Measurements from ENCODE around the gene ZNF200. TPM values are rescaled to one million over a fixed set of nuclear protein-coding genes. Genes with fewer than 3 reads are reported as not detected.

Gene ZNF200
- total RNA-seq, 4 donors from 2014 or later = 4.9 to 13.0 (median 7.4) TPM

DNA sequence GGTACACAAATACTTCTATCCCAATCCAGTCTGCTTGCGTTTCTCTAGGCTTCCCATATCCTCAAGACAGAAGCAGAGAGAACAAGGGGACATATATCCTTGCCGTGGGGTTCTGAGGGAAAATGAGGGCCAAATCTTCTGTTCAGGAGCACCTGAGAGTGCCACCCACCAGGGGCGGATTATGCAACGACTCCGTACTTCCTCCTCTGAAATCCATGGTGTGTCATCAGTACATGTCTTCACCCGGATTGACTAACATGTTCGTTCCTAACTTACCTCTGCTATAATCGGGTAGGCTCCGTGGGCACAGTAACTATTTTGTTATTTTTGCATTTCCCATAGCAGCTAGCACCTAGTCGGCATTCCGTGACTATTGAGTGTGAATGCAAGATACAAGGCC is 7.8 kb upstream of the ZNF200 start:
- H3K27me3 ChIP-seq = no peaks in the 10 kb centered on the region
- in situ Hi-C loops (cut with MboI; ENCODE audit: low pct_ligation_motif_present in 1 of 4, low pct_unique_long_range_greater_than_20kb in 1 of 4, low sequenced_read_pairs in 3 of 4) = no loop called here
- WGBS, 2 donors (ENCODE audit: low coverage in 1 of 2) = 78 to 79% methylated on average over 9 to 11 of the region's 11 CpGs
- H3K36me3 ChIP-seq = no peaks in the 10 kb centered on the region
- intact Hi-C loops (cut with DNase I; ENCODE audit: low total_unique reads) = no loop called here
- TF ChIP-seq, protein P1, sequence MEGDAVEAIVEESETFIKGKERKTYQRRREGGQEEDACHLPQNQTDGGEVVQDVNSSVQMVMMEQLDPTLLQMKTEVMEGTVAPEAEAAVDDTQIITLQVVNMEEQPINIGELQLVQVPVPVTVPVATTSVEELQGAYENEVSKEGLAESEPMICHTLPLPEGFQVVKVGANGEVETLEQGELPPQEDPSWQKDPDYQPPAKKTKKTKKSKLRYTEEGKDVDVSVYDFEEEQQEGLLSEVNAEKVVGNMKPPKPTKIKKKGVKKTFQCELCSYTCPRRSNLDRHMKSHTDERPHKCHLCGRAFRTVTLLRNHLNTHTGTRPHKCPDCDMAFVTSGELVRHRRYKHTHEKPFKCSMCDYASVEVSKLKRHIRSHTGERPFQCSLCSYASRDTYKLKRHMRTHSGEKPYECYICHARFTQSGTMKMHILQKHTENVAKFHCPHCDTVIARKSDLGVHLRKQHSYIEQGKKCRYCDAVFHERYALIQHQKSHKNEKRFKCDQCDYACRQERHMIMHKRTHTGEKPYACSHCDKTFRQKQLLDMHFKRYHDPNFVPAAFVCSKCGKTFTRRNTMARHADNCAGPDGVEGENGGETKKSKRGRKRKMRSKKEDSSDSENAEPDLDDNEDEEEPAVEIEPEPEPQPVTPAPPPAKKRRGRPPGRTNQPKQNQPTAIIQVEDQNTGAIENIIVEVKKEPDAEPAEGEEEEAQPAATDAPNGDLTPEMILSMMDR (IDR thresholded peaks at IDR 0.05) = no peak
- no peak for TF ChIP-seq POLR2A (IDR thresholded peaks at IDR 0.05)
- no peak for TF ChIP-seq POLR2AphosphoS5 (IDR thresholded peaks at IDR 0.05)
- no peak for TF ChIP-seq EP300 (IDR thresholded peaks at IDR 0.05; ENCODE audit: low read depth)
- H3K4me1 ChIP-seq = no peaks in the 10 kb centered on the region
- no peaks in the 10 kb centered on the region for H3K9me3 ChIP-seq
- H3K27ac ChIP-seq = no peak overlapping the region
- DNase-seq = no peak
- no peak overlapping the region for H3K4me3 ChIP-seq

DNA sequence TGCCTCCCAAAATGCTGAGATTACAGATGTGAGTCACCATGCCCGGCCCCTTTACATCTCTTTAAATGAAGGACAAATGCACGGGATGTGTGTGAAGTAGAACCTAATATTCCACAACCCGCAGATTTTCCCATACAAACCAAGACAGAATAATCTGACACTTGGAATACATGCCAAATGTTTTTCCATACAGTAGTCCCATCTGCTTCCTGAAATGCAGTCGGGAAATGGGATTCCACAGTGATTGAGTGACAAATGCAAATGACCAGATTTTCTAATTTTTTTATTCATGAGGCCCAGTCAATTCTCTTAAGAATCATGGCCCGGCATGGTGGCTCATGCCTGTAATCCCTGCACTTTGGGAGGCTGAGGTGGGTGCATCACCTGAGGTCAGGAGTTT is 6.8 kb upstream of the ZNF200 start:
- Histone ChIP-seq H3K36me3 (no peaks in the 10 kb centered on the region), H3K27ac (no peak overlapping the region), H3K4me3 (no peak overlapping the region), H3K4me1 (no peaks in the 10 kb centered on the region), H3K27me3 (no peaks in the 10 kb centered on the region), H3K9me3 (no peaks in the 10 kb centered on the region)
- TF ChIP-seq, protein P1 (IDR thresholded peaks at IDR 0.05) = no peak
- no peak for TF ChIP-seq POLR2AphosphoS5 (IDR thresholded peaks at IDR 0.05)
- no peak for TF ChIP-seq EP300 (IDR thresholded peaks at IDR 0.05; ENCODE audit: low read depth)
- no peak for TF ChIP-seq POLR2A (IDR thresholded peaks at IDR 0.05)
- WGBS, 2 donors (ENCODE audit: low coverage in 1 of 2) = 70 to 89% methylated on average over 3 to 5 of the region's 5 CpGs
- no peak for DNase-seq
- intact Hi-C loops (cut with DNase I; ENCODE audit: low total_unique reads) = no loop called here
- in situ Hi-C loops (cut with MboI; ENCODE audit: low pct_ligation_motif_present in 1 of 4, low pct_unique_long_range_greater_than_20kb in 1 of 4, low sequenced_read_pairs in 3 of 4) = no loop called here

DNA sequence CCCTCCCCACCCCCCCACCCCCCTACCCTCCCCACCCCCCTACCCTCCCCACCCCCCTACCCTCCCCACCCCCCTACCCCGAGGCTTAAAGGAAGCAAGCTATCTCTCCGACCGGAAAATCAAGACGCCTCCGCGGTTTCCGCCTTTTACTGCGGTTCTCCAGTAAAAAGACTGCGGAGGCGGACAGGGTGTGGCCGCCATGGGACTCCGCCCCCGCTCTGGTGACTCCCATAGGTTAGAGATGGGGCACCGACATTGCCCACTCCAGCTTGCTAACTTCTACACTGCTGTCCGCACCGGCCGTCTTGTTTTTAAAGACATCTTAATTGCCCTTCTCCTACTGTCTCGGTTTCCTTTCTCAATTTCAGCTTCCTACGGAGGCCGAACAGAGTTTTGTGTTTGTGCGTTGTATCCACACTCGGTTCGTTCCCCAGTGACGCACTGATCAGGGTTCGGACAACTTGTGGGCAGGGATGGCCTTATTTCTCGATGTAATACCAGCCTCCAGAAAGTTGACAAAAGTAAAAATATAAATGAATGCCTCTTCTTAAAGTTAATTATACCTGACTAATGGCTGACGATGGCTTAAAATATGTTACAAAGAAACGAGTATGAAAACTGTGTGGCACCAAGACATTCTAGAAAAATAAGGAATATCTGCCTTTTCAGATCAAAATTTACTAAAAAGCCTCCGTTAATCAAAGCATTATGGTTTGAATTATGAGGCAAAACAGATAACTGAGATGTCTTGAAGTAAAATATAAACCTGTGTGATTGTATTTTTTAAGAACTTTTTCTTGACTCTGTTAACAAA is 1.1 kb upstream of the ZNF200 start:
- no peaks in the 10 kb centered on the region for H3K9me3 ChIP-seq
- H3K4me1 ChIP-seq = peaks cover 5 to 17% (median 10%) of the 10 kb centered on the region in 4 donors
- in situ Hi-C loops (cut with MboI; ENCODE audit: low pct_ligation_motif_present in 1 of 4, low pct_unique_long_range_greater_than_20kb in 1 of 4, low sequenced_read_pairs in 3 of 4) = no loop called here
- peak; percentile 48 for DNase-seq
- H3K27ac ChIP-seq = no peak overlapping the region
- H3K4me3 ChIP-seq = no peak overlapping the region
- TF ChIP-seq EP300 (IDR thresholded peaks at IDR 0.05; ENCODE audit: low read depth) (no peak), POLR2AphosphoS5 (IDR thresholded peaks at IDR 0.05) (no peak), POLR2A (IDR thresholded peaks at IDR 0.05) (no peak)
- TF ChIP-seq, protein P1 (IDR thresholded peaks at IDR 0.05) = no peak
- no peaks in the 10 kb centered on the region for H3K27me3 ChIP-seq
- intact Hi-C loops (cut with DNase I; ENCODE audit: low total_unique reads) = no loop called here
- peaks cover 0 to 20% (median 10%) of the 10 kb centered on the region in 4 donors for H3K36me3 ChIP-seq
- WGBS, 2 donors (ENCODE audit: low coverage in 1 of 2) = 88% methylated on average over 11 to 23 of the region's 29 CpGs

DNA sequence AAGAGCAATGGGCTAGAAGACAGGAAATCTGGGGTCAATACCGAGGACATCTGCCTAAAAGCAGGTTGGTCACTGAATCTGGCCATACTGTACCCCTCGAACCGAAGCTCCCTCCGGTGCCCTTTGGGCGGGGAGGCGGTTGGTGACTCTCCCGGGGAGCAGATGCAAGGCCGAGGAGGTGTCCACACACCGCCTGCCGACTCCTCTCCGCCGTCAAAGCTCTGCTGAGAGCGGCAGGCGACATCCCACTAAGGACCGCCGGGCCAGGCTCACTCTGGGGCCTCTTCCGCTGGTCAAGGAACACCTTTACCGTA is 458 bp downstream of the ZNF200 start:
- H3K27me3 ChIP-seq = no peaks in the 10 kb centered on the region
- TF ChIP-seq EP300 (IDR thresholded peaks at IDR 0.05; ENCODE audit: low read depth) (no peak), POLR2AphosphoS5 (IDR thresholded peaks at IDR 0.05) (no peak), POLR2A (IDR thresholded peaks at IDR 0.05) (no peak)
- TF ChIP-seq, protein P1 (IDR thresholded peaks at IDR 0.05) = no peak
- H3K4me1 ChIP-seq = peaks cover 5 to 17% (median 10%) of the 10 kb centered on the region in 4 donors
- WGBS, 2 donors (ENCODE audit: low coverage in 1 of 2) = 5% methylated on average over 18 of the region's 18 CpGs; no CpG with 5 or more reads in 1 of the 2 donors
- H3K9me3 ChIP-seq = peaks cover under 1 to 7% of the 10 kb centered on the region in 2 donors
- peak overlapping the region; percentile 92 to 96 (median 96) for H3K27ac ChIP-seq
- peak overlapping the region; percentile 56 to 93 (median 83) for H3K4me3 ChIP-seq
- H3K36me3 ChIP-seq = peaks cover 0 to 36% (median 18%) of the 10 kb centered on the region in 4 donors
- intact Hi-C loops (cut with DNase I; ENCODE audit: low total_unique reads) = no loop called here
- DNase-seq = no peak
- in situ Hi-C loops (cut with MboI; ENCODE audit: low pct_ligation_motif_present in 1 of 4, low pct_unique_long_range_greater_than_20kb in 1 of 4, low sequenced_read_pairs in 3 of 4) = no loop called here
